ENCODE measurements around the gene ANKRD40CL.
A peak's percentile ranks its signal among the peaks of the same experiment; 100 is the strongest.

Gene ANKRD40CL

DNA sequence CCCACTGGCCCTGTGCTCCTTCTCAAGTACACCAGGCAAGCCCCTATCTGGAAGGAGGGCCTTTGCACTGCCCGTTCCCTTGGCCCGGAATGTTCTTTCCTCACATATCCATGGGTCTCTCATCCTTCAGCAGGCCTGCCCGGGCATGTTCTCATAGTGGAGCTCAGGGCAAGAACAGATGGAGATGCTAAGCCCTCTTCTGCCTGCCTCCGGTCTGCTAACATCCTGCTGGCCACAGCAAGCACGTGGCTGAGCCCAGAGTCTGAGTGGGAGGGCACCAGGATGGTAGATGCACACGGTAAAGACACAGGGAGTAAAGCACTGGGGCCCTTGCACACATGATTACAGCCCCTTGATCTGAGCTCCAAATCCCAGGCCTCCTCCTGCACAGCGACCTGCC is 19.8 kb upstream of the ANKRD40CL start:
- DNase-seq (ENCODE audit: low spot score), result no peak

DNA sequence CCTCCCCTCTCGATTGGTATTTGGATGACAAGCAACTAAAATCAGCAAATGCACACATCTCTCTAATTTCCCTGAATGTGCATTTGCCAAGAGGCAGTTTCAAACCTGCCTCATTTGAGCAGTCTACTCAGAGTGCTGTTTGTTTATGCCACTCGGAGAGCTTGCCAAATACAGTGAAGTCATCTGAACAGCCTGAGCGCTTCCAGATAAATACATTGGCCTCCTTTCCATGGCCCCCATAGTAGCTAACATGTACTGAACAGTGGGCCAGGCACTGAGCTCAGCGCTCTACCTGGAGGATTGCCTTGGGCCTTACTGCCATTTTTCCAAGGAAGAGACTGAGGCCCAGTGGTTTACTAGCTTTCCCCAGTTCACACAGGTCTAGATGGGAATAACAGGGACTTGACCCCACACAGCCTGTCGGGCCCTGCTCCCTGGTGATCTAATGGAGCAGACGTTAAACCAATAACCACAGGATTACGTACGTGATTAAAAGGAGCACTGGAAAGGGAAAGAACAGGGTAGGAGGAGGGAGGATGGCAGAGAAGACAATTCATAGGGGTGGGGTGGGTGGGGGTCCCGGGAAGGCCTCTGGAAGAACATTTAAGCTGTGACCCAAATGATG is 18.7 kb upstream of the ANKRD40CL start:
- DNase-seq (ENCODE audit: low spot score), result no peak

DNA sequence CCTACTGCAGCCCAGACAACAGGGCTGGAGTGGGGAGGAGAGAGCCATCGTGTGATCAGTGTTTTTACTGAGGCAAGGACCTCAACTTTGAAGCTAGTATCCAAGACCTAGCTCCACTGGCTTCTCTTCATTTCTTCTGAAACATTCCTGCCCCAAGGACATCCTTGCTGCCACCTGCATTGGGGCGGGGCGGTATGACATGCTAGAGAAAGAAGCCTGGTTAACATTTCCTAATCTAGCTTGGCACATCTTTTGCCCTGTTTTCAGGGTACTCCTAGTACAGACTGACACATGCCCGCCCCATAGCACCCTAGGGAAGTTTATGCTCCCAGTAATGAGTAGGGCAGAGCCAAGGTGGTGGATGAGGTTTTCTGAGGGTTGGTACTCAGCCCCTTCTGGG is 17.8 kb upstream of the ANKRD40CL start:
- no peak for DNase-seq (ENCODE audit: low spot score)

DNA sequence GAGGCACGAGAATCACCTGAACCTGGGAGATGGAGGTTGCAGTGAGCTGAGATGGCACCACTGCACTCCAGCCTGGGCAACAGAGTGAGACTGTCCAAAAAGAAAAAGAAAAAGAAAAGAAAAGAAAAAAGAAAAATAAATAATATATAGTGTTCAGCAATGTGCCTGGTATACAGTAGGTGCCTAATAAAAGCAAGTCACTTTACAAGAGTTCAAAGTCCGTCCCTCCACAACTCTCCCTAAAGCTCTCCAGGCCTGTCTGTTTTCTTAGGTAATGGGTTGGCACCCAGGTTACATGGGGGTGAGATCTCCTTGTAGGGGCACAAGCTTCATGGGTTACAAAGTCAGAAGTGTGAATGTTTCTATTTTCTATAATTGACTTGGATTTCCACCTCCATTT is 16.6 kb upstream of the ANKRD40CL start:
- no peak for DNase-seq (ENCODE audit: low spot score)

DNA sequence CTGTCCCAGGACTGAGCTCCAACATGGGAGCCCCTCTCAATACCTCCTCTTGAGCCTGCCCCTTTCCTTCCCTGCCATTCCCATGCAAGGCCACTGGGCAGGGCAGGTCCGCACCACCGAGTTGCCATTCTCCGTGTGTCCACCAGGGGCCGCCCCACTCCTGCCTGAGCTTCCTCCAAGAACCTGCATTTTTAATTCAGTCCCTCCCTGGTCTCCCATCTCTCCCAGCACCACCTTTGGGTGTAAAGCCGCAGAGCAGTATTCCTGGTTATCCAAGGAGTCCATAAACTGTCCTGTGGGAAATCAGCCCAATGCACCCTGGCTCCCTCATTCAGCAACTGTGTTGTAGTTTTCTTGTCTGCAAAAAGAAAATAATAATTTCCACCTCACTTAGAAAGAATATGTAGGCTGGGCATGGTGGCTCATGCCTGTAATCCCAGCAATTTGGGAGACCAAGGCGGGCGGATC is 15.9 kb upstream of the ANKRD40CL start:
- DNase-seq (ENCODE audit: low spot score), result peak; percentile 82

DNA sequence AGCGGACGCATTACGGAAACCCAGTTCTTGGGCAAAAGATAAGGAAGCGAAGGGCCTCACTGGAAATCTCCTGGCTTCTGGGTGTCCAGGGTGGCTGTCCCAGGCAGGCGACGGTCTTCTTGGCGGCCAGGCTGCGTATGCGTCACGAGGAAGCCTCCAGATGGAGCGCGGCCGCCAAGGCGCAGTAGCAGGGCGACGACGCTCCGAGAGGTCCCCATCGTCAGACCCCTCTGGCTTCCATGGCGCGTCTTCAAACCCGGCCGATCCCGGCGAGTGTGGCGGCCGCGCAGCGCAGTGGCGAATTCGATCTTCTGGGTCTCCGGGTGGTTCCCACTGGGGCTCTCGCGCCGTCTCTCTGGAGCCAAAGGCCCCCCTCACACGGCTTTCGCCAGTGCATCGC is 13.8 kb upstream of the ANKRD40CL start:
- DNase-seq (ENCODE audit: low spot score), result no peak

DNA sequence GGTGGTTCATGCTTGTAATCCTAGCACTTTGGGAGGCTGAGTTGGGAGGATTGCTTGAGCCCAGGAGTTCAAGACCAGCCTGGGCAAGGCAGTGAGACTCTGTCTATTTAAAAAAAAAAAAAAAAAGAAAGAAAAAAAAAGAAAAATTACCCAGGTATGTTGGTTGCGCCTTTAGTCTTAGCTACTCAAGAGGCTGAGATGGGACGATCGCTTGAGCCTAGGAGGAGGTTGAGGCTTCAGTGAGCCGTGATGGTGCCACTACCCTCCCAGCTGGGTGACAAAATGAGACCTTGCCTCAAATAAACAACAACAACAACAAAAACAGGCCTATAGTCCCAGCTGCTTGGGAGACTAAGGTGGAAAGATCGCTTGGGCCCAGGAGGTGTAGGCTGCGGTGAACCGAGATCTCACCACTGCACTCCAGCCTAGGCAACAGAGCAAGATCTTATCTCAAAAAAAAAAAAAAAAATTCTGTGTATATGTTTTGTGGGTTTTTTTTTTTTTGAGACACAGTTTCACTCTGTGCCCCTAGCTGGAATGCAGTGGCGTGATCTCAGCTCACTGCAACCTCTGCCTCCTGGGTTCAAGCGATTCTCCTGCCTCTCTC is 12.5 kb upstream of the ANKRD40CL start:
- DNase-seq (ENCODE audit: low spot score), result no peak

DNA sequence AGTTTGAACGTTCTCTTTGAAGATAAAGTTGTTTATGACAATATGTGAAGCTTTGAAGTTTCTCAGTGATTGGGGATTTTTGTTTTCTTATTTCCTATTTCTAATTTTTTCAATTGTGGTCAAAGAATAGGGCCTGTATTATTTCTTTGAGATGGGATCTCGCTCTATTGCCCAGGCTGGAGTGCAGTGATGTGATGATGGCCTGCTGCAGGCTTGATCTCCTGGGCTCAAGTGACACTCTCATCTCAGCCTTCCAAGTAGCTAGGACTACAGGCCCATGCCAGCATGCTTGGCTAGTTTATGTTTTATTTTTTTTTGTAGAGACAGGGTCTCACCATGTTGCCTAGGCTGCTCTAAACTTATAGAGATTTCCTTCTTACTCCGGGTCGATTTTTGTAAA is 11.7 kb upstream of the ANKRD40CL start:
- DNase-seq (ENCODE audit: low spot score), result no peak

DNA sequence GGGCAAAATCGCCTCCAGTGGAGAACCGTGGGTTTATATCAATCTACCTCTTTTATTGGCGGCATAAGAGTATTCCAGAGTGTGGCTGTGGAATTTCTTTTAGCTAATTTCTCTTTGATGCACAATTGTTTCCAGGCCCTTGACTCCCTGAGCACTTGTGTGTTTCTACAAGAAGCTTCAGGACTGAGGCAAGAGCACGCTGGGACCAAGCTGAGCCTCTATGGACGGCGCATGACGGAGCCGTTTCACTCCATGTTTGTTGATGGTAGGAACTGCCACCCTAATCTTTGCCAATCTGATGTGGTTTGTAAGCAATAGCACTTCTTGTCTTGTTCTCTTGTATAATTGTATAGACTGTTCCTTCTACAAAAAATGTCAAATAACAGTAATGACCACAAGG is 11.2 kb upstream of the ANKRD40CL start:
- DNase-seq (ENCODE audit: low spot score), result no peak

DNA sequence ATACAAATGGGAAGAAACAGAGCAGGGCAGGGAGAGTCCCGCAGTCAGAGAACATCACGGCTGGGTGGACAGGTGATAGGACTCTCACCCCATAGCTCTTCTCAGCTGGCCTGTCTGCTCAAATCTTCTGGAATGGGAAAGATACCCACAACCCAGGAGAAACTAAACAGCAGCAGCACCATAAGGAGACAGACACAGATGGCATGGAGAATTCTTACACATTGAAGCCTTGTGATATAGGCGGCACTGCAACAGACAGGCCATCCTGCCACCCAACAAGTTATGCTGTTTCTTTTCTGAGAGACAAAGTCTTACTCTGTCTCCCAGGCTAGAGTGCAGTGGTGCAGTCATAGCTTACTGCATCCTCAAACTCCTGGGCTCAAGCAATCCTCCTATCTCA is 8.6 kb upstream of the ANKRD40CL start:
- no peak for DNase-seq (ENCODE audit: low spot score)

DNA sequence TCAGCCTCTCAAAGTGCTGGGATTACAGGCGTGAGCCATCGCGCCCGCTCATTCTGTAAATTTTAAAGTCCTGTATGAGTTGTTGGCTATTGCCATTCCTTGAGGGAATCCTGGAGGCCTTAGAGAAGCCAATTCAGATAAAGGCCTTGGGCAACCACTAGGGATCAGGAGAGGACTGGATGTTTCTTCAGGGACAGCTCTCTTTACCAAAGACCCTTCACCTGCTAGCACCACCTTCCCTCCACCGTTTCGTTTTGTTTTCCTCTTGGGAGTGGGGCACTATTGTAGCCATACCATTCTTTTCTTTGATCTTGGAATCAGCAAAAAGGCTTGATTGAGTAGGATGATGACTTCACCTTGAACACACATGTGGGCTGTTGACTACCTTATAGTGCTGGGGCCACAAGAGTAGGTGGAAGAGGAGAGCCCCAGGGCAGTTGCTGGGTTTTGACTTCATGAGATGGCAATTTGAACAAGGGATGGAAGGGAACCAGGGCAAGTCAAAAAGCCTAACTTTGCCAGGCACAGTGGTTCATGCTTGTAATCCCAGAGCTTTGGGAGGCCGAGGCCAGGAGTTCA is 7.0 kb upstream of the ANKRD40CL start:
- DNase-seq (ENCODE audit: low spot score), result no peak

DNA sequence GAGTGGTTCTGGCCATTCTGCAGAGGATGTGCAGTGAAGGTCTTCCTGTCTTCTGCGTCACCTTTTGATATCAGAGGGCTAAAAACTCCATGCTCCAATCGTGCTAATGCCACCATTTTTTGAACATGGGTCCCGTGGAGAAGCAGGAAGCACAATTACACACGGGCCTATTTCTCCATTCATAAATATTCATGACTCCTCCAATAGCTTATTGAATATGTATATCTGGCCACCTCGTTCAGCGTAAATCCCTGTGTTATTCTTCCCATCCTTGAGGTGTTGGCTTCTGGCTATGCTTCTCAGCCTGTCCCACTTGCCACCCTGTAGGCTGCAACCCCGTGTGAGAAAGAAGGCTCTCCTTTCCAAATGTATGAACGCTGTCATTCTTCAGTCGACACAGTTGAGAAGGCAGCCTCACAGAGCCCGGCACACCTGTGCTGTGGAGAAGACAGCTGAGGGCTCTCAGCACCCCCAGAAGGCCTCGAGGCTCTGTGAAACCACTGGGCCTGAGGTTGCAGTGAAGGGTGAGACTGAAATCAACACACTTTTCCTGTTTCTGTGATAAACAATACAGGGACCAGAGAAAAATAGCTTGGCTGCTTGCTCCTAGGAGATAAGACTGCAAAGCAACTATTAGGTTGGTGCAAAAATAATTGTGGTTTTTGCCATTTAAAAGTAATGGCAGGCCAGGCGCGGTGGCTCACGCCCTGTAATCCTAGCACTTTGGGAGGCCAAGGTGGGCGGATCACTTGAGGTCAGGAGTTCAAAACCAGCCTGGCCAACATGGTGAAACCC is 4.9 kb upstream of the ANKRD40CL start:
- peak; percentile 59 for DNase-seq (ENCODE audit: low spot score)

DNA sequence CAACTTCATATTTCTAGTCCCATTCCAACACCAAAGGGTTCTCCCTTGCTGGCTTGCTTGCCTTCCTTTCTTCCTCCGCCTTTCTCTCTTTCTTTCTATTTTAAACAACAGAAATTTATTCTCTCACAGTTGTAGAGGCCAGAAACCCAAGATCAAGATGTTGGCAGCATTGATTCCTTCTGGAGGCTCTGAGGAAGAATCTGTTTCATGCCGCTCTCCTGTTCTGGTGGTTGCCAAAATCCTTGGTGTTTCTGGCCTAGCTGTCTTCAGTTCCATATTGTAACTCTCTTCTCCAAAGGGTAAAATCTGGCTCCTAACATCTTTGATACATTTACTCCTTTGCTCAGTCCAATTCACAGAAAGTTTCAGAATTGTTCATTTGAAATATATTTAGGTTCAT is 3.0 kb upstream of the ANKRD40CL start:
- DNase-seq (ENCODE audit: low spot score), result no peak

DNA sequence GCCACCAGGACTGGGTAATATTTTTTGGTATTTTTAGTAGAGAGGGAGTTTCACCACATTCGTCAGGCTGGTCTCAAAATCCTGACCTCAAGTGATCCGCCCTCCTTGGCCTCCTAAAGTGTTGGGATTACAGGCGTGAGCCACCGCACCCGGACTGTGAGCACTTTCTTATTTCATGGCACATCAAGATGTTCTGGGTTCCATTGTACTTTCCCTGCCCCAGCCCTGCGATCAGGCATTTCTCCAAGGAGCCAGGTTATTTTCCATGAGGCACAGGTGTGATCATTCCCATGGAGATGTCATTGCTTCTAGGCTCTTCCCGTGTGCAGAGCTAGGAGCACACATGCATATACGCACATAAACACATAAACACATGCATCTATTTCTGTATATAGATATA is 2.6 kb upstream of the ANKRD40CL start:
- no peak for DNase-seq (ENCODE audit: low spot score)

DNA sequence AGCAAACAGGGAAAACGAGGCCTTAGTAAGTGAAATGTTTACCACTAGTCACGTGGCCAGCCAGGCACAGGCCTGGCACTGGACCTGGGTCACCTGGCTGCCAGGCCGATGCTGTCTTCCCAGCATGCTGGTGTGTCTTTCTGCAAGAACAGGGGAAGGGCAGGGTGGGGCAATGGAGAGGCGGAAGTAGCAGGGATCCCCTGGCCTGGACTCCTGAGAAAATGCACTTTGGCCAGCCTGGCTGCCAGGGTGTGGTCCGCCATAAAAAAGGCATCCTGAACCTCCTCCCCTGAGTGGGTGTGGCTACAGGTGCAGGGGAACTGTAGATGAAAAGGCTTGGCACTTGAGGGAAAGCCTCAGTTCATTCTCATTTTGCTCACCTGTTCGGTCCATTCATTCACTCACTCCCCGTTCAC is 1.0 kb upstream of the ANKRD40CL start:
- DNase-seq (ENCODE audit: low spot score), result no peak

DNA sequence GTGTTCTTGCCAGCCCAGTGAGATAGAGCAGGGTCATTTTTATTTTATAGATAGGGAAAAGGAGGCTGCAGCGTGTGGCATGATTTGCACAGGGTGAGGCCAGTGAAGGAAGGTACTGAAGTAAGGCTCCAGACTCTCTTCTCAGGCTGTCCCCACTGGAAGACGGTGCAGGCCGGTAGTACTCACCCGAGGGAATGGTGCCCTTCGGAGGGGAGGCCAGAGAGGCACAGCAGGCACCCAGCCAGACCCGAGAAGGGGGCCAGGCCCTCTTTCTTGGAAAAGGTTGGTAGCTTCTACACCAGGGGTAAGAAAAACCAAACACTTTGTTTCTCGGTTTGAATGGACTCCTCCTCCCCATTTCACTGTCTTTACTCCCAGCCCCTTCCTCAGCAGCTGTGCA is 288 bp downstream of the ANKRD40CL start:
- no peak for DNase-seq (ENCODE audit: low spot score)

DNA sequence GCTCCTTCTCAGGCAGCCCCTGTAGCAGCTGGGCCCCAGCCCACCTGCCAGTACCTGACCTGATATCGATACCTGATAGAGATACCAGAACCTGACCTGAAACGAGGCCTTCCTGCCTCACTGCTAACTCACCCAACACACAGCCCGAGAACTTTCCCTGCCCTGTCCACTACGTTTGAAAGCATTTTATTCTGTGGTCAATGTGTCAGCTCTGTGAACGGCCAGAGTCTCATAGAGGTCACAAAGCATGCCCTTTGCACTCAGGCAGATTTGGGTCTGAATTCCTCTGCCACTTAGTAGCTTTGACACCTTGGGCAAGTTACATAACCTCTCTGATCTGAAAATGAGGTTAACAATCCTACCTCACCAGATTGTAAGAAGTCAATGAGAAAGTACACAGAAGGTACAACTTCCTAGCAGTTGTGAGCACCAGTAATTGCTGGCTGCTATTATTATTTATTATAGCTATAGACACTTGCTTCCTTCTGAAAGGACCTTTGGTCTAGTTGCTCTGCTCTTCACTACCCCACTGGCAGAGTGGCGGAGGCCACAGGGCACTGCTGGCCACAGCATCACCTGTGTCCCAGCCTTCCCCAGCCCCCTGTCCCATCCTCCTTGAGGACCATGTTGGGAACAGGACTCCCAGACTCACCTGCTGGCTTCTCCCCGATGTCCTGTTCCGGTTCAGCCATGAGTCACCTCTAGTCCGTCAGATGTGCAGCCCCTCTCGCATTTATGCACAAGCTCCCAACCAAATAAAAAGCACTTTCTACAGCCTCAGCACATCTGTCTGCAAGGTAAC is 895 bp downstream of the ANKRD40CL start:
- no peak for DNase-seq (ENCODE audit: low spot score)

DNA sequence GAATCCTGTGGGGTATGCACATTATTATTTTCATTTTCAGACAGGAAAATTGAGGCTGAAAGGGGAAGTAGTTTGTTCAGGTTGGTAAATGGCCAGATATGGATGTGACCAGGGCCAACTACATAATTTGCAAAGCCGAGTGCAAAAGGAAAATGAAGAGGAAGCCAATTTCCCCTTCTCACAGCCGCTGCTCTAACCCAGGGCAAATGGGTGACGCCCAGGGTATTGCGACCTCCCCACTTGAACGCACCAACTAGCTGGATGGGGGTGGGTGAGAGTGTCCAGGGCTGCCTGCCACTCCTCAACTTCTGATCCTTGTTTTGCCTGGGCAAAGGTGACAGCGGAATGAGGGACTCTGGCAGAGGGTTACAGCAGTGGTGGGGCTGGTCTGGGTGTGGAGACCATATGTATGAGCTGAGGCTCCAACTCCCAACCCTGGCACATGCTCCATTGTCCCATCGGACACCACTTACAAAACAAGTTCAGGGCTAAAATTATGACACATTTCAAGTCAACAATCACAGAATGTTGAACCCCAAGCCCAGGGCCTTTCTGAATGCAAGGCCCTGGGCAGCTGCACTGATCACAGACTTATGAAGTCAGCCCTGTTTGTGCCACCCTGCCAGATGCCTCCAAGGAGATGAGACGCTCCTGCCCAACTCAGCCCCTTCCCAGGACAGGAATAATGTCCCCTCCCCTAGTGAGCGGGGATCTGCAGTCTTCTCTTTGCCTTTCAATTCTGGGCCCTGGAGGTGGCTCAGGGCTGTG is 1.7 kb downstream of the ANKRD40CL start:
- peak; percentile 51 for DNase-seq (ENCODE audit: low spot score)

DNA sequence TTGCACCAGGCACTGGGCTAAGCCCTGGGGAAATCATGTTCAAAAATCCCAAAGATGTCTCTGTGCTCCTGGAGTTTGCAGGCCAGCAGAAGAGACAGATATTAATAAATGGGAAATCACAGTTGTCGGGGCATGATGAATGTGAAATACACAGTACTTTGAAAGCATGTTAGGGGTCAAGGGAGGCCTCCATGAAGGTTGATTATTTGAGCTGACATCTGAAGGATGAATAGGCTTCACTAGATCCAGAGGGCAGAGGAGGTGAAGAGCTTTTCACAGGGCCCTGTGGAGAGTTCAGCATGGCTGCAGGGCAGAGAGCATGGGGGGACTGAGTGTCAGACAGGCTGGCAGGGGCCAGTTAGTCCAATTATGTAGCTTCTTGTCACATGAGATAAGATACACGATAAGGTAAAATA is 2.6 kb downstream of the ANKRD40CL start:
- DNase-seq (ENCODE audit: low spot score), result no peak

DNA sequence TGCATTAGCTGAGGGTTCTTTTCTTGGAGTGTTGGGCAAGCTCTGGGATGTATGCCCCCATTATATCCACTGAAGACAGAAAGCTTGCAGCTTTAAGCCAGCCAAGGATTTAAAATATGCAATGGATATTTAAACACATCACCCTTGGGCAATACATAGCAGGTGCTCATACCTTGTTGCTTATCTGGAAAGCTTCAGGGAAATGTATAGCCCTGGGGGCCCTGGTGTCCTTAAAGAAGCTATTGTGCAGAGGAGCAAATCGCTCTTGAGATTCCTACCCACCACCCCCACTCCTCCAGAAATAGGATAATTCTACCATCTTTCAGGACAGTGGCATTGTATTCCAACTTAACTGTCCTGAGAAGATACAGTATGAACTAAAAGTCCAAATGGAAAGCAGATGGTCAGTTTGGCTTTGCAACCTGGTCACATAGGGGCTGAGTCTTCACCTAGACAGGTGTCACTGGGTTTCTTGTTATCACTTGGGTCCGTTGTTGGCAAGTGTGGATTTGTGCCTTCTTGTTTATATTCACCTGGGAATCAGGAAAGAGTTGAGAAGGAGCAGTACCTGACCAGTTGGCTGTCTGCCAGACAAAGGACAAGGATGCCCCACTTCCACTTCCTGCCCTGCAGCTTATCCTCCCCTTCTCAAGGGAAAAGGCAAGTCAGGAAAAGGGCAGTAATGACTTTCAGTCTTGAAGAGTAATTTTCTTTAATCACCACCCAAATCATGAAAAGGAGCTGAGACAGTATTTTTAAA is 3.4 kb downstream of the ANKRD40CL start:
- DNase-seq (ENCODE audit: low spot score), result no peak

DNA sequence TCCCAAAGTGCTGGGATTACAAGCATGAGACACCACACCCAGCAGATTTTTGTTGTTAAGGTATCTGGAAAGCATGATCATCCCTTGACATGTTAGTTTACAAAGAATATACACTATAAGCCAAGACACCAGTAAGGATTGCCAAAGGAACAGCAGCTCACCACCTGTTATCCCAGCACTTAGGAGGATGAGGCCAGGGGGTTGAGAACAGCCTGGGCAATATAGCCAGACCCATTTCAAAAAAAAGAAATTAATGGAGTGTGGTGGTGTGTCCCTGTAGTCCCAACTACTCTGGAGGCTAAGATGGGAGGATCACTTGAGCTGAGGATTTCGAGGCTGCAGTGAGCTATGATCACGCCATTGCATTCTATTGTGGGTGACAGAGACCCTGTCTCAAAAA is 5.1 kb downstream of the ANKRD40CL start:
- no peak for DNase-seq (ENCODE audit: low spot score)

All from NAMALWA (cell line).